ENCODE data around the gene ZNF614.
"Not testable (repeated sequence)": the region's sequence is repeated elsewhere in the genome, so short reads cannot be mapped to it uniquely, and the experiment has no call there.

- TF ChIP-seq, protein P1, sequence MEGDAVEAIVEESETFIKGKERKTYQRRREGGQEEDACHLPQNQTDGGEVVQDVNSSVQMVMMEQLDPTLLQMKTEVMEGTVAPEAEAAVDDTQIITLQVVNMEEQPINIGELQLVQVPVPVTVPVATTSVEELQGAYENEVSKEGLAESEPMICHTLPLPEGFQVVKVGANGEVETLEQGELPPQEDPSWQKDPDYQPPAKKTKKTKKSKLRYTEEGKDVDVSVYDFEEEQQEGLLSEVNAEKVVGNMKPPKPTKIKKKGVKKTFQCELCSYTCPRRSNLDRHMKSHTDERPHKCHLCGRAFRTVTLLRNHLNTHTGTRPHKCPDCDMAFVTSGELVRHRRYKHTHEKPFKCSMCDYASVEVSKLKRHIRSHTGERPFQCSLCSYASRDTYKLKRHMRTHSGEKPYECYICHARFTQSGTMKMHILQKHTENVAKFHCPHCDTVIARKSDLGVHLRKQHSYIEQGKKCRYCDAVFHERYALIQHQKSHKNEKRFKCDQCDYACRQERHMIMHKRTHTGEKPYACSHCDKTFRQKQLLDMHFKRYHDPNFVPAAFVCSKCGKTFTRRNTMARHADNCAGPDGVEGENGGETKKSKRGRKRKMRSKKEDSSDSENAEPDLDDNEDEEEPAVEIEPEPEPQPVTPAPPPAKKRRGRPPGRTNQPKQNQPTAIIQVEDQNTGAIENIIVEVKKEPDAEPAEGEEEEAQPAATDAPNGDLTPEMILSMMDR (IDR thresholded peaks at IDR 0.05 in 2 of 3, conservative IDR thresholded peaks at IDR 0.05 in 1 of 3; ENCODE audit: control insufficient read depth in 2 of 3, extremely low read depth in 1 of 3, insufficient read depth in 1 of 3, low read depth in 3 of 3, low read length in 3 of 3), result not testable (repeated sequence)
- not testable (repeated sequence) for TF ChIP-seq HSF1 (IDR thresholded peaks at IDR 0.05; ENCODE audit: low read depth, low read length); MAX (IDR thresholded peaks at IDR 0.05; ENCODE audit: low read depth, low read length); EZH2 (IDR thresholded peaks at IDR 0.05; ENCODE audit: borderline replicate concordance, control insufficient read depth, low read depth, low read length); FOXM1 (IDR thresholded peaks at IDR 0.05; ENCODE audit: low read depth, low read length); RCOR1 (conservative IDR thresholded peaks at IDR 0.05; ENCODE audit: low read depth, low read length); JUND (IDR thresholded peaks at IDR 0.05; ENCODE audit: low read depth, low read length); SRF (IDR thresholded peaks at IDR 0.05; ENCODE audit: low read depth in 2 of 2, low read length in 2 of 2); ZNF274 (IDR thresholded peaks at IDR 0.05; ENCODE audit: insufficient read depth, insufficient read length); MTA3 (IDR thresholded peaks at IDR 0.05; ENCODE audit: borderline replicate concordance, low read length)
Observed at GRCh38 chr19:52026255-52026990, 1.8 kb downstream of the ZNF614 start.

Data from GM12878 (cell line).